HepG2 (cell line): ENCODE results near the gene ZNF490. TPM values are rescaled to one million over a fixed set of nuclear protein-coding genes. Genes with fewer than 3 reads are reported as not detected.

ENCODE experiments used
- ARNTL ChIP-seq: sonication (generic); formaldehyde crosslinking; IDR thresholded peaks from 2 replicates; pipeline ENCODE4 v1.4.0; 2020; ENCODE audit warnings: mild to moderate bottlenecking, missing genetic modification reagents
- FOSL1 ChIP-seq: sonication (generic); formaldehyde crosslinking; IDR thresholded peaks from 2 replicates; pipeline ENCODE4 v1.9.0; 2021; ENCODE audit warnings: missing genetic modification reagents, borderline replicate concordance
- FOSL2 ChIP-seq: sonication (generic); formaldehyde crosslinking; IDR thresholded peaks from 2 replicates; pipeline ENCODE4 v1.4.0; 2020; ENCODE audit warnings: missing genetic modification reagents
- GLMP ChIP-seq: sonication (generic); formaldehyde crosslinking; IDR thresholded peaks from 2 replicates; pipeline ENCODE4 v1.9.0; 2021; ENCODE audit warnings: missing genetic modification reagents, mild to moderate bottlenecking, borderline replicate concordance
- NCOA2 ChIP-seq: sonication (generic); formaldehyde crosslinking; IDR thresholded peaks from 2 replicates; pipeline ENCODE4 v1.8.0; 2022; ENCODE audit warnings: inconsistent platforms
- RARA ChIP-seq: IDR thresholded peaks from 2 replicates; pipeline ENCODE4 v1.6.1; 2016; ENCODE audit warnings: missing genetic modification reagents, missing compliant biosample characterization
- ZNF281 ChIP-seq: sonication (generic); formaldehyde crosslinking; IDR thresholded peaks from 2 replicates; pipeline ENCODE4 v1.4.0; 2020; ENCODE audit warnings: missing genetic modification reagents, borderline replicate concordance
- ZNF790 ChIP-seq: sonication (generic); formaldehyde crosslinking; IDR thresholded peaks from 2 replicates; pipeline ENCODE4 v1.8.0; 2022; ENCODE audit warnings: missing genetic modification reagents, mild to moderate bottlenecking, borderline replicate concordance
- polyA plus RNA-seq, 8 experiments: library from polyadenylated mRNA; depleted of rRNA in 3 of 8; stranded (reverse) in 7 of 8; unstranded in 1 of 8; fragments of >200 nt; fragmentation: Illumina TruSeq in 4 of 8; extraction: Trizol in 4 of 8; gene quantifications; 2 replicates each; pipeline versions ENCODE4 v1.2.1 to v1.2.3, GENCODE V29; 2011 to 2016; ENCODE audit warnings: low read depth in 4 of 8, missing spikeins in 1 of 8, mixed read lengths in 1 of 8; ENCODE audit not compliant: insufficient read depth in 1 of 8
- total RNA-seq, 5 experiments: library from RNA; depleted of rRNA; stranded (reverse); fragments of >200 nt; fragmentation: Illumina TruSeq; extraction: Trizol; gene quantifications; 2 replicates each; pipeline ENCODE4 v1.2.3, GENCODE V29; 2016; ENCODE audit warnings: low read depth in 1 of 5
- TF ChIP-seq, protein P1 (sequence below): sonication (generic); formaldehyde crosslinking; IDR thresholded peaks from 2 replicates; pipeline ENCODE4 v1.4.0; 2020; ENCODE audit warnings: missing genetic modification reagents
- TF ChIP-seq, protein P2 (sequence below): sonication (generic); formaldehyde crosslinking; IDR thresholded peaks from 2 replicates; pipeline ENCODE4 v1.4.0; 2020; ENCODE audit warnings: missing genetic modification reagents
- TF ChIP-seq, protein P3 (sequence below): sonication (generic); formaldehyde crosslinking; IDR thresholded peaks from 2 replicates; pipeline ENCODE4 v1.5.0; 2020; ENCODE audit warnings: mild to moderate bottlenecking, missing genetic modification reagents
- TF ChIP-seq, protein P4 (sequence below): fragments of 450-650 bp; IDR thresholded peaks from 2 replicates; pipeline ENCODE4 v1.6.1; 2017; ENCODE audit warnings: mild to moderate bottlenecking

Gene ZNF490
- total and polyA plus RNA-seq, 2 of the 13 experiments (the other 11 are each of a cell fraction or from before 2014, with no cell fraction given), result 1.3 to 2.9 TPM

DNA sequence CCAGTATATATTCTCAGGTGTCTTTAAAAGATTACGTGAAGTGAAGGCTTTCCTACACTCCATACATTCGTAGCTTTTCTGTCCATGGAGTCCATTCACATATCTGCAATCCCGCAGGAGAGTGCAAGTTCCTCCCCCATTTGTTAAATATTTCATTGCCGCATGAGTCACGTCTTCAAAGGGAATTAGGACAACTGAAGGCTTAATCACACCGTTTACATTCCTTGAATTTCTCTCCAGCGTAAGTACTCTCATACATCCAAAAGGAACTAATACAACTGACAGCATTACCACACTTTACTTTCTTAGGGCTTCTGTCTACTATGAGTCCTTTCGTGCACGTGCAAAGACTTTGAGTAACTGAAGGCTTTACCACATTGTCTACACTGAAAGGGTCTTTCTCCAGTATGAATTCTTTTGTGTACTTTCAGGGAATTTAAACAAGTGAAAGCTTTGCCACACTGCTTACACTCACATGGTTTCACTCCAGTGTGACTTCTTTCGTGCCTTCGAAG is 30.4 kb downstream of the ZNF490 start (continued):
- TF ChIP-seq, protein P1, sequence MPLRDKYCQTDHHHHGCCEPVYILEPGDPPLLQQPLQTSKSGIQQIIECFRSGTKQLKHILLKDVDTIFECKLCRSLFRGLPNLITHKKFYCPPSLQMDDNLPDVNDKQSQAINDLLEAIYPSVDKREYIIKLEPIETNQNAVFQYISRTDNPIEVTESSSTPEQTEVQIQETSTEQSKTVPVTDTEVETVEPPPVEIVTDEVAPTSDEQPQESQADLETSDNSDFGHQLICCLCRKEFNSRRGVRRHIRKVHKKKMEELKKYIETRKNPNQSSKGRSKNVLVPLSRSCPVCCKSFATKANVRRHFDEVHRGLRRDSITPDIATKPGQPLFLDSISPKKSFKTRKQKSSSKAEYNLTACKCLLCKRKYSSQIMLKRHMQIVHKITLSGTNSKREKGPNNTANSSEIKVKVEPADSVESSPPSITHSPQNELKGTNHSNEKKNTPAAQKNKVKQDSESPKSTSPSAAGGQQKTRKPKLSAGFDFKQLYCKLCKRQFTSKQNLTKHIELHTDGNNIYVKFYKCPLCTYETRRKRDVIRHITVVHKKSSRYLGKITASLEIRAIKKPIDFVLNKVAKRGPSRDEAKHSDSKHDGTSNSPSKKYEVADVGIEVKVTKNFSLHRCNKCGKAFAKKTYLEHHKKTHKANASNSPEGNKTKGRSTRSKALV, result no peak
- TF ChIP-seq, protein P2, sequence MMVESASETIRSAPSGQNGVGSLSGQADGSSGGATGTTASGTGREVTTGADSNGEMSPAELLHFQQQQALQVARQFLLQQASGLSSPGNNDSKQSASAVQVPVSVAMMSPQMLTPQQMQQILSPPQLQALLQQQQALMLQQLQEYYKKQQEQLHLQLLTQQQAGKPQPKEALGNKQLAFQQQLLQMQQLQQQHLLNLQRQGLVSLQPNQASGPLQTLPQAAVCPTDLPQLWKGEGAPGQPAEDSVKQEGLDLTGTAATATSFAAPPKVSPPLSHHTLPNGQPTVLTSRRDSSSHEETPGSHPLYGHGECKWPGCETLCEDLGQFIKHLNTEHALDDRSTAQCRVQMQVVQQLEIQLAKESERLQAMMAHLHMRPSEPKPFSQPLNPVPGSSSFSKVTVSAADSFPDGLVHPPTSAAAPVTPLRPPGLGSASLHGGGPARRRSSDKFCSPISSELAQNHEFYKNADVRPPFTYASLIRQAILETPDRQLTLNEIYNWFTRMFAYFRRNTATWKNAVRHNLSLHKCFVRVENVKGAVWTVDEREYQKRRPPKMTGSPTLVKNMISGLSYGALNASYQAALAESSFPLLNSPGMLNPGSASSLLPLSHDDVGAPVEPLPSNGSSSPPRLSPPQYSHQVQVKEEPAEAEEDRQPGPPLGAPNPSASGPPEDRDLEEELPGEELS, result no peak
- TF ChIP-seq RARA (CRISPR knock-in tag), result peak; percentile 28; the same call in 1 of the 2 replicates
- TF ChIP-seq ARNTL (CRISPR knock-in tag), result no peak
- peak; percentile 94 for TF ChIP-seq FOSL2 (CRISPR knock-in tag)
- TF ChIP-seq FOSL1 (CRISPR knock-in tag), result peak; percentile 76
- peak; percentile 43; the same call in 1 of the 2 replicates for TF ChIP-seq ZNF281 (CRISPR knock-in tag)
- no peak for TF ChIP-seq ZNF790 (CRISPR knock-in tag)
- no peak for TF ChIP-seq GLMP (CRISPR knock-in tag)
- TF ChIP-seq, protein P3, sequence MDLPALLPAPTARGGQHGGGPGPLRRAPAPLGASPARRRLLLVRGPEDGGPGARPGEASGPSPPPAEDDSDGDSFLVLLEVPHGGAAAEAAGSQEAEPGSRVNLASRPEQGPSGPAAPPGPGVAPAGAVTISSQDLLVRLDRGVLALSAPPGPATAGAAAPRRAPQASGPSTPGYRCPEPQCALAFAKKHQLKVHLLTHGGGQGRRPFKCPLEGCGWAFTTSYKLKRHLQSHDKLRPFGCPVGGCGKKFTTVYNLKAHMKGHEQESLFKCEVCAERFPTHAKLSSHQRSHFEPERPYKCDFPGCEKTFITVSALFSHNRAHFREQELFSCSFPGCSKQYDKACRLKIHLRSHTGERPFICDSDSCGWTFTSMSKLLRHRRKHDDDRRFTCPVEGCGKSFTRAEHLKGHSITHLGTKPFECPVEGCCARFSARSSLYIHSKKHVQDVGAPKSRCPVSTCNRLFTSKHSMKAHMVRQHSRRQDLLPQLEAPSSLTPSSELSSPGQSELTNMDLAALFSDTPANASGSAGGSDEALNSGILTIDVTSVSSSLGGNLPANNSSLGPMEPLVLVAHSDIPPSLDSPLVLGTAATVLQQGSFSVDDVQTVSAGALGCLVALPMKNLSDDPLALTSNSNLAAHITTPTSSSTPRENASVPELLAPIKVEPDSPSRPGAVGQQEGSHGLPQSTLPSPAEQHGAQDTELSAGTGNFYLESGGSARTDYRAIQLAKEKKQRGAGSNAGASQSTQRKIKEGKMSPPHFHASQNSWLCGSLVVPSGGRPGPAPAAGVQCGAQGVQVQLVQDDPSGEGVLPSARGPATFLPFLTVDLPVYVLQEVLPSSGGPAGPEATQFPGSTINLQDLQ (CRISPR knock-in tag), result no peak
- TF ChIP-seq NCOA2, result no peak
- TF ChIP-seq, protein P4, sequence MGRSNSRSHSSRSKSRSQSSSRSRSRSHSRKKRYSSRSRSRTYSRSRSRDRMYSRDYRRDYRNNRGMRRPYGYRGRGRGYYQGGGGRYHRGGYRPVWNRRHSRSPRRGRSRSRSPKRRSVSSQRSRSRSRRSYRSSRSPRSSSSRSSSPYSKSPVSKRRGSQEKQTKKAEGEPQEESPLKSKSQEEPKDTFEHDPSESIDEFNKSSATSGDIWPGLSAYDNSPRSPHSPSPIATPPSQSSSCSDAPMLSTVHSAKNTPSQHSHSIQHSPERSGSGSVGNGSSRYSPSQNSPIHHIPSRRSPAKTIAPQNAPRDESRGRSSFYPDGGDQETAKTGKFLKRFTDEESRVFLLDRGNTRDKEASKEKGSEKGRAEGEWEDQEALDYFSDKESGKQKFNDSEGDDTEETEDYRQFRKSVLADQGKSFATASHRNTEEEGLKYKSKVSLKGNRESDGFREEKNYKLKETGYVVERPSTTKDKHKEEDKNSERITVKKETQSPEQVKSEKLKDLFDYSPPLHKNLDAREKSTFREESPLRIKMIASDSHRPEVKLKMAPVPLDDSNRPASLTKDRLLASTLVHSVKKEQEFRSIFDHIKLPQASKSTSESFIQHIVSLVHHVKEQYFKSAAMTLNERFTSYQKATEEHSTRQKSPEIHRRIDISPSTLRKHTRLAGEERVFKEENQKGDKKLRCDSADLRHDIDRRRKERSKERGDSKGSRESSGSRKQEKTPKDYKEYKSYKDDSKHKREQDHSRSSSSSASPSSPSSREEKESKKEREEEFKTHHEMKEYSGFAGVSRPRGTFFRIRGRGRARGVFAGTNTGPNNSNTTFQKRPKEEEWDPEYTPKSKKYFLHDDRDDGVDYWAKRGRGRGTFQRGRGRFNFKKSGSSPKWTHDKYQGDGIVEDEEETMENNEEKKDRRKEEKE, result no peak
